Osteoblast (primary cell): ENCODE data around the gene CEACAM7. TPM values are rescaled to one million over a fixed set of nuclear protein-coding genes. Genes with fewer than 3 reads are reported as not detected.

Experiments used
- DNase-seq: peaks from one replicate; pipeline ENCODE4 v3.0.0; 2011; ENCODE audit warnings: low spot score, mixed read lengths; ENCODE audit not compliant: insufficient read length; ENCODE audit errors: missing footprints
- H2AFZ ChIP-seq: 2 replicates; pipeline ENCODE4 v1.6.0; 2011; ENCODE audit warnings: mild to moderate bottlenecking, low read length
- H3K27ac ChIP-seq: 2 replicates; pipeline ENCODE4 v1.5.1; 2011; ENCODE audit warnings: mild to moderate bottlenecking, low read depth, low read length, moderate library complexity
- H3K27me3 ChIP-seq: 2 replicates; pipeline ENCODE4 v1.6.0; 2012; ENCODE audit warnings: mild to moderate bottlenecking, control low read depth, inconsistent platforms, low read length, moderate library complexity; ENCODE audit not compliant: insufficient read depth
- H3K36me3 ChIP-seq: 2 replicates; pipeline ENCODE4 v1.5.1; 2011; ENCODE audit warnings: mild to moderate bottlenecking, low read length, control low read depth, moderate library complexity; ENCODE audit not compliant: insufficient read depth
- H3K4me1 ChIP-seq: 2 replicates; pipeline ENCODE4 v1.5.1; 2011; ENCODE audit warnings: mild to moderate bottlenecking, low read length, control low read depth, moderate library complexity; ENCODE audit not compliant: insufficient read depth
- H3K4me2 ChIP-seq: 2 replicates; pipeline ENCODE4 v1.6.0; 2011; ENCODE audit warnings: mild to moderate bottlenecking, low read length; ENCODE audit not compliant: insufficient read depth
- H3K4me3 ChIP-seq: fragments of 200-600 bp; sonication (generic); 3 replicates; pipeline ENCODE4 v1.5.1; 2012; ENCODE audit warnings: mild to moderate bottlenecking, low read length, inconsistent platforms; ENCODE audit not compliant: insufficient read depth
- H3K79me2 ChIP-seq: 2 replicates; pipeline ENCODE4 v1.6.0; 2012; ENCODE audit warnings: mild to moderate bottlenecking, low read length, control low read depth, inconsistent platforms; ENCODE audit not compliant: insufficient read depth
- H3K9me3 ChIP-seq: 2 replicates; pipeline ENCODE4 v1.5.1; 2011; ENCODE audit warnings: low read depth, low read length, control low read depth
- H4K20me1 ChIP-seq: 2 replicates; pipeline ENCODE4 v1.6.0; 2012; ENCODE audit warnings: mild to moderate bottlenecking, low read length, control low read depth; ENCODE audit not compliant: insufficient read depth
- total RNA-seq: library from RNA; depleted of rRNA; stranded (reverse); fragments of >200 nt; gene quantifications from 2 replicates; pipeline ENCODE4 v1.2.3, GENCODE V29; 2012
- TF ChIP-seq, protein P1 (sequence below): IDR thresholded peaks from 2 replicates; pipeline ENCODE4 v1.5.1; 2011; ENCODE audit warnings: mild to moderate bottlenecking, low read depth, low read length, moderate library complexity; ENCODE audit errors: extremely low read depth

Gene CEACAM7
- total RNA-seq, 1 donor, result not detected

- Histone ChIP-seq H3K4me1 (no peaks in the 10 kb centered on the region), H3K4me3 (no peak overlapping the region), H3K36me3 (no peaks in the 10 kb centered on the region), H3K79me2 (no peaks in the 10 kb centered on the region), H3K9me3 (no peaks in the 10 kb centered on the region), H4K20me1 (no peaks in the 10 kb centered on the region), H2AFZ (no peak overlapping the region), H3K27ac (no peak overlapping the region), H3K27me3 (peaks cover 6% of the 10 kb centered on the region), H3K4me2 (no peak overlapping the region)
- no peak for DNase-seq
- TF ChIP-seq, protein P1, sequence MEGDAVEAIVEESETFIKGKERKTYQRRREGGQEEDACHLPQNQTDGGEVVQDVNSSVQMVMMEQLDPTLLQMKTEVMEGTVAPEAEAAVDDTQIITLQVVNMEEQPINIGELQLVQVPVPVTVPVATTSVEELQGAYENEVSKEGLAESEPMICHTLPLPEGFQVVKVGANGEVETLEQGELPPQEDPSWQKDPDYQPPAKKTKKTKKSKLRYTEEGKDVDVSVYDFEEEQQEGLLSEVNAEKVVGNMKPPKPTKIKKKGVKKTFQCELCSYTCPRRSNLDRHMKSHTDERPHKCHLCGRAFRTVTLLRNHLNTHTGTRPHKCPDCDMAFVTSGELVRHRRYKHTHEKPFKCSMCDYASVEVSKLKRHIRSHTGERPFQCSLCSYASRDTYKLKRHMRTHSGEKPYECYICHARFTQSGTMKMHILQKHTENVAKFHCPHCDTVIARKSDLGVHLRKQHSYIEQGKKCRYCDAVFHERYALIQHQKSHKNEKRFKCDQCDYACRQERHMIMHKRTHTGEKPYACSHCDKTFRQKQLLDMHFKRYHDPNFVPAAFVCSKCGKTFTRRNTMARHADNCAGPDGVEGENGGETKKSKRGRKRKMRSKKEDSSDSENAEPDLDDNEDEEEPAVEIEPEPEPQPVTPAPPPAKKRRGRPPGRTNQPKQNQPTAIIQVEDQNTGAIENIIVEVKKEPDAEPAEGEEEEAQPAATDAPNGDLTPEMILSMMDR, result no peak
These were observed 651 bp downstream of the CEACAM7 start for GRCh38 chr19:41687419-41687818.

DNA sequence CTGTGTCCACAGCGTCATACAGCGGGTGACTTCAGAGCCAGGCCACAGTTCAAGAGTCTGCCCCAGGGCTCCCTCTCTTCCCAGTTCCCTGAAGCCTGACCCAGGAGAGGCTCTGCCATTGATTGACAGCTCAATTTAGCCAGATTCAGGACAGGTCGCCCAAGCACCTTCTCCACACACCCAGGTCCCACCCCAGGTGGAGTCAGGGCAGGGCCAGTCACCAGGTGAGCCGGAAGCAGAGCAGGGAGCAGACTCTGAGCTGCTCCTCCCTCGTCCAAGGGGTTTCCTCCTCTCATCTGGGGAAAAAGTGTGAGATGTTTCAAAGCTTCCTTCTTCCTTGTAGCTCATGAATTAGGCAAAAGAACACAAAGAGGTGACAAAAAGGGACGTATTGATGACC lies 5.6 kb downstream of the CEACAM7 start:
- DNase-seq, result no peak
- Histone ChIP-seq H3K4me1 (no peaks in the 10 kb centered on the region), H2AFZ (no peak overlapping the region), H3K4me2 (no peak overlapping the region), H3K27ac (no peak overlapping the region), H3K79me2 (no peaks in the 10 kb centered on the region), H3K4me3 (no peak overlapping the region), H4K20me1 (no peaks in the 10 kb centered on the region), H3K27me3 (peaks cover 6% of the 10 kb centered on the region), H3K9me3 (no peaks in the 10 kb centered on the region), H3K36me3 (no peaks in the 10 kb centered on the region)
- TF ChIP-seq, protein P1, result no peak

DNA sequence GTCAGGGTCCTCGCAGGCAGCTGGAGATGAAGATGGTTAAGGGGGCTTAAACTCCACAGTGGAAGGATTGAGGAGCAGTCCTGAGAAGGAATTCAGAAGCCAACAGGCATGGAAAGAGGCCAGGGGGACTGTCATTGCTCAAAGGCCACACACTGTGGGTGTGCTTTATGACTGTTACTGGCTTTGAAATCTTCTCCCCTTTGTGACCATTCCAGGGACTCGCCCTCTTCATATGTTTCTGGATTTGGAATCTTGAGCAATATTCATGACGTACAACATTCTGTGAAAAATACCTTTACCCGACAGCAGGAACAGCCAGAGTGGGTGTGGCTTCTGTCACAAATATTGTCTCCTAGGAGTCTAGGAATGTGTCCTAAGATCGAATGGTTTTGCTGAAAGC lies 16.6 kb downstream of the CEACAM7 start:
- TF ChIP-seq, protein P1, result no peak
- Histone ChIP-seq H3K4me3 (no peak overlapping the region), H4K20me1 (no peaks in the 10 kb centered on the region), H3K36me3 (no peaks in the 10 kb centered on the region), H3K79me2 (no peaks in the 10 kb centered on the region), H3K9me3 (no peaks in the 10 kb centered on the region), H3K4me2 (no peak overlapping the region), H2AFZ (no peak overlapping the region), H3K27ac (no peak overlapping the region), H3K4me1 (no peaks in the 10 kb centered on the region), H3K27me3 (no peaks in the 10 kb centered on the region)
- DNase-seq, result no peak

DNA sequence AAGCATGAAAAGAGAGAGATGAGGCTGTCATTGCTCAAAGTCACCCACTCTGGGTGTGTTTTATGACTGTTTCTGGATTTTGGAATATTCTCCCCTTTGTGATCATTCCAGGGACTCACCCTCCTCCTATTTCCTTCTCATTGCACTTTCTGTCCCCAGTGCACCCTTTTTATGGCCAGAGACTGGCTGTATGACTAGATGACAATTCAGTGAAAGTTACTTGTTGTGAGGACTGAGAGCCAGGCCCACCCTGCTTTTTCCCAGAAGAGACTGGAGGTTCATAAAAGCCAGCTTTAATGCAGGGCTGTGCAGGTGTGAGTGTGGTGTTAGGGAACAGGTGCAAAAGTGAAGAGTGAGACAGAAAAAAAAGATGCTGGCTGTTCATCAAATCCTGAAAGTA lies 17.3 kb downstream of the CEACAM7 start:
- no peak for DNase-seq
- Histone ChIP-seq H4K20me1 (no peaks in the 10 kb centered on the region), H2AFZ (no peak overlapping the region), H3K27me3 (no peaks in the 10 kb centered on the region), H3K79me2 (no peaks in the 10 kb centered on the region), H3K4me2 (no peak overlapping the region), H3K4me3 (no peak overlapping the region), H3K4me1 (no peaks in the 10 kb centered on the region), H3K9me3 (peaks cover 3% of the 10 kb centered on the region), H3K27ac (no peak overlapping the region), H3K36me3 (no peaks in the 10 kb centered on the region)
- TF ChIP-seq, protein P1, result no peak
